ENCODE results near the gene PERM1. TPM values are rescaled to one million over a fixed set of nuclear protein-coding genes. Genes with fewer than 3 reads are reported as not detected.

PERM1 gene
- total and polyA plus RNA-seq, 2 of the 13 experiments (the other 11 are each of a cell fraction or from before 2014, with no cell fraction given) = 0.04 to 0.29 TPM

DNA sequence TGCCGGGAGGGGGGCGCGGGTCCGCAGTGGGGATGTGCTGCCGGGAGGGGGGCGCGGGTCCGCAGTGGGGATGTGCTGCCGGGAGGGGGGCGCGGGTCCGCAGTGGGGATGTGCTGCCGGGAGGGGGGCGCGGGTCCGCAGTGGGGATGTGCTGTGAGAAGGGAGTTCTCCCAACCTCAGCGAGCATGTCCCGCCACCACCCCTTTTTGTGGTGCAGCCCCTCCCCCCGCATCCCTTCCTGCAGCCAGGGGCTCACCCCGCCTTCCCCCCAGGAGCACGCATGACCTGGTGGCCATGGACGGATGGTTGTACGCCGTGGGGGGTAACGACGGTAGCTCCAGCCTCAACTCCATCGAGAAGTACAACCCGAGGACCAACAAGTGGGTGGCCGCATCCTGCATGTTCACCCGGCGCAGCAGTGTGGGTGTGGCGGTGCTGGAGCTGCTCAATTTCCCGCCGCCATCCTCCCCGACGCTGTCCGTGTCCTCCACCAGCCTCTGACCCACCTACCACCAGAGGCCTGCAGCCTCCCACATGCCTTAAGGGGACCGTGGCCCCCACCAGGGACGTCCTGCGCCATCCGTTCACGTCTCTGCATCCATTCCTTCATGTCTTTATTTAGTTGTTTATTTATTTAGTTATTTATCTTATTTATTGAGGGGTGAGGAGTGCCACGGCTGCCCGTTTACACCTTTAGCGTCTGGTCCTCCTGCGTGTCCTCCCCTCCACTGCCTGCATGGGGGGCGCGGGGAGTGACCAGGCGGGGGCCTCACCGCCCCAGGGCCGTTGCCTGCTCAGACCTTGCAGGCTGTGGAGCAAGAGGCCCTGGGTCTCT lies 17.0 kb downstream of the PERM1 start:
- FAIRE-seq (no peak), ATAC-seq (no peak), DNase-seq (ENCODE audit: low spot score) (no peak)
- Histone ChIP-seq H3K9ac (ENCODE audit: insufficient read depth, low read depth, low read length) (no peak overlapping the region), H3K36me3 (replicated peaks in 1 of 2; ENCODE audit: control insufficient read depth in 1 of 2, insufficient read depth in 2 of 2, low read length in 2 of 2) (peaks cover 0 to 6% of the 10 kb centered on the region in 2 experiments; a peak in 1 of 5 replicates), H3K27me3 (ENCODE audit: control insufficient read depth in 1 of 2, insufficient read depth in 2 of 2, low read length in 2 of 2) (no peaks in the 10 kb centered on the region; a peak in 1 of 5 replicates), H3K27ac (ENCODE audit: extremely low read length, insufficient read depth, low read length) (no peak overlapping the region), H3K4me3 (replicated peaks in 1 of 3; ENCODE audit: insufficient read depth in 1 of 3, low read depth in 2 of 3, low read length in 3 of 3) (no peak overlapping the region), H3K9me3 (ENCODE audit: low read length) (no peaks in the 10 kb centered on the region), H2AFZ (ENCODE audit: low read length) (no peak overlapping the region), H3K4me1 (ENCODE audit: insufficient read depth, low read length) (peaks cover 31% of the 10 kb centered on the region), H4K20me1 (ENCODE audit: insufficient read depth, low read length) (no peaks in the 10 kb centered on the region), H3K79me2 (ENCODE audit: insufficient read depth, low read length) (no peaks in the 10 kb centered on the region), H3K4me2 (ENCODE audit: low read depth, low read length) (no peak overlapping the region)
- ChIA-PET CTCF (ENCODE audit: low intra/inter-chr PET ratio, low total read pairs) (no interaction called here), POLR2A (no interaction called here)
- WGBS (ENCODE audit: low lambda C conversion rate) = 96% methylated on average over 40 of the region's 51 CpGs
- TF ChIP-seq, protein P1, sequence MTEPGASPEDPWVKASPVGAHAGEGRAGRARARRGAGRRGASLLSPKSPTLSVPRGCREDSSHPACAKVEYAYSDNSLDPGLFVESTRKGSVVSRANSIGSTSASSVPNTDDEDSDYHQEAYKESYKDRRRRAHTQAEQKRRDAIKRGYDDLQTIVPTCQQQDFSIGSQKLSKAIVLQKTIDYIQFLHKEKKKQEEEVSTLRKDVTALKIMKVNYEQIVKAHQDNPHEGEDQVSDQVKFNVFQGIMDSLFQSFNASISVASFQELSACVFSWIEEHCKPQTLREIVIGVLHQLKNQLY (CRISPR knock-in tag; IDR thresholded peaks at IDR 0.05) = no peak
- TF ChIP-seq TOE1 (CRISPR knock-in tag; IDR thresholded peaks at IDR 0.05) = no peak
- TF ChIP-seq KDM5A (IDR thresholded peaks at IDR 0.05; ENCODE audit: borderline replicate concordance, low read length) = no peak
- peak; percentile 2 for TF ChIP-seq AGO2 (optimal IDR thresholded peaks at IDR 0.05; ENCODE audit: low read depth, low read length)
- TF ChIP-seq TIGD3 (CRISPR knock-in tag; IDR thresholded peaks at IDR 0.05; ENCODE audit: borderline replicate concordance) = no peak
- no peak for TF ChIP-seq HOXA9 (CRISPR knock-in tag; IDR thresholded peaks at IDR 0.05; ENCODE audit: borderline replicate concordance)
- intact Hi-C loops (cut with micrococcal nuclease; ENCODE audit: unreplicated experiment) = no loop called here
- BruUV-seq (replicated peaks) = no TSS peak
- in situ Hi-C loops (cut with HindIII; ENCODE audit: extremely low pct_ligation_motif_present, low pct_unique_long_range_greater_than_20kb) = no loop called here
